OCI-LY7 (cell line): ENCODE measurements around the gene PLCL1. TPM values are rescaled to one million over a fixed set of nuclear protein-coding genes. Genes with fewer than 3 reads are reported as not detected.

ENCODE experiments used
- BruUV-seq: library from RNA; stranded (reverse); fragments of 400-500 nt; replicated peaks from 2 replicates; lab custom pipeline; 2021; lab: Mats Ljungman, UMichigan
- CTCF ChIA-PET: fragments of 300-600 bp; sonication (Branson Sonifier 250); formaldehyde crosslinking; loops from one replicate; lab custom pipeline; 2022; ENCODE audit warnings: antibody characterized with exemption; ENCODE audit not compliant: unreplicated experiment; lab: Charles Lee
- POLR2A ChIA-PET: fragments of 300-600 bp; sonication (Branson Sonifier 250); formaldehyde crosslinking; loops from one replicate; lab custom pipeline; 2022; ENCODE audit warnings: antibody characterized with exemption; lab: Charles Lee
- DNase-seq: peaks from one replicate; pipeline ENCODE4 v3.0.0-alpha.2; 2015; ENCODE audit warnings: low spot score
- H2AFZ ChIP-seq: fragments of 200-600 bp; sonication (generic), shearing (Covaris generic); 2 replicates; pipeline ENCODE4 v1.6.1; 2014; ENCODE audit warnings: mild to moderate bottlenecking, antibody characterized with exemption, low read length, moderate library complexity
- H3K27ac ChIP-seq: fragments of 200-600 bp; sonication (generic); 2 replicates; pipeline ENCODE4 v1.5.1; 2014; ENCODE audit warnings: mixed run types, low read depth, mild to moderate bottlenecking, moderate library complexity, low read length, inconsistent platforms; ENCODE audit not compliant: poor library complexity, severe bottlenecking
- H3K36me3 ChIP-seq: fragments of 200-600 bp; sonication (generic); 2 replicates; pipeline ENCODE4 v1.6.1; 2014; ENCODE audit warnings: mild to moderate bottlenecking, antibody characterized with exemption, low read length, moderate library complexity, mixed read lengths; ENCODE audit not compliant: insufficient read depth
- H3K4me1 ChIP-seq: fragments of 200-600 bp; sonication (generic); 2 replicates; pipeline ENCODE4 v1.5.1; 2014; ENCODE audit warnings: mild to moderate bottlenecking, low read length; ENCODE audit not compliant: insufficient read depth, poor library complexity, severe bottlenecking
- H3K4me2 ChIP-seq: fragments of 200-600 bp; sonication (generic); 2 replicates; pipeline ENCODE4 v1.6.1; 2014; ENCODE audit warnings: mild to moderate bottlenecking, low read length
- H3K4me3 ChIP-seq: fragments of 200-600 bp; sonication (generic); 2 replicates; pipeline ENCODE4 v1.5.1; 2014; ENCODE audit warnings: mild to moderate bottlenecking, low read depth, low read length; ENCODE audit not compliant: poor library complexity, severe bottlenecking
- H3K79me2 ChIP-seq: fragments of 200-600 bp; sonication (generic); 2 replicates; pipeline ENCODE4 v1.6.1; 2016; ENCODE audit warnings: low read depth, mild to moderate bottlenecking, low read length, moderate library complexity, mixed read lengths; ENCODE audit not compliant: insufficient read depth
- H3K9me2 ChIP-seq: fragments of 200-600 bp; sonication (generic); 2 replicates; pipeline ENCODE4 v1.6.1; 2016; ENCODE audit warnings: mild to moderate bottlenecking, low read length, mixed read lengths; ENCODE audit not compliant: insufficient read depth
- H3K9me3 ChIP-seq: fragments of 200-600 bp; sonication (generic); 2 replicates; pipeline ENCODE4 v1.6.1; 2014; ENCODE audit warnings: mild to moderate bottlenecking, mixed run types, low read length, mixed read lengths
- H4K20me1 ChIP-seq: fragments of 200-600 bp; sonication (generic); 2 replicates; pipeline ENCODE4 v1.6.1; 2014; ENCODE audit warnings: mild to moderate bottlenecking, antibody characterized with exemption, low read length, moderate library complexity, mixed read lengths; ENCODE audit not compliant: insufficient read depth
- CTCF ChIP-seq: fragments of 200-600 bp; sonication (generic); conservative IDR thresholded peaks from 2 replicates; pipeline ENCODE4 v1.5.1; 2014; ENCODE audit warnings: mild to moderate bottlenecking, antibody characterized with exemption, low read length, moderate library complexity, mixed read lengths
- EZH2phosphoT487 ChIP-seq: fragments of 200-600 bp; sonication (generic); IDR thresholded peaks from 2 replicates; pipeline ENCODE4 v1.6.1; 2018; ENCODE audit warnings: low read depth, borderline replicate concordance, mild to moderate bottlenecking, mixed run types, antibody characterized with exemption, low read length, moderate library complexity, mixed read lengths
- intact Hi-C: fragments of 100-400 bp; cut with micrococcal nuclease; formaldehyde crosslinking; loops from one replicate; pipeline ENCODE4 v1.10.0; 2022; ENCODE audit not compliant: unreplicated experiment
- total RNA-seq, 2 experiments: library from RNA; depleted of rRNA in 1 of 2; stranded (reverse); fragments of >200 nt in 1 of 2; shearing (Covaris generic) in 1 of 2; gene quantifications; 2 replicates each; pipeline ENCODE4 v1.2.3, GENCODE V29; 2014 to 2022

The PLCL1 gene
- total RNA-seq, 2 experiments from 2014 or later: 0.03 TPM; not detected in 1

GRCh38 chr2:197908990-197909776, 104.8 kb downstream of the PLCL1 start:
- intact Hi-C loops: no loop called here
- H3K4me1 ChIP-seq: no peaks in the 10 kb centered on the region
- no peaks in the 10 kb centered on the region for H3K36me3 ChIP-seq
- H2AFZ ChIP-seq: no peak overlapping the region
- DNase-seq: no peak
- no peaks in the 10 kb centered on the region for H3K9me3 ChIP-seq
- no peaks in the 10 kb centered on the region for H3K79me2 ChIP-seq
- CTCF ChIA-PET: no interaction called here
- H3K4me2 ChIP-seq: no peak overlapping the region
- no peaks in the 10 kb centered on the region for H3K9me2 ChIP-seq
- H3K4me3 ChIP-seq: no peak overlapping the region
- TF ChIP-seq CTCF (no peak), EZH2phosphoT487 (no peak)
- H4K20me1 ChIP-seq: no peaks in the 10 kb centered on the region
- BruUV-seq: no TSS peak
- H3K27ac ChIP-seq: no peak overlapping the region
- POLR2A ChIA-PET: interaction anchor here (0.5 kb wide), 1 partner anchor 122 kb away, joined by 3 read pairs; no protein-coding TSS in a partner anchor

GRCh38 chr2:197911667-197912066, 107.3 kb downstream of the PLCL1 start:
- H3K27ac ChIP-seq: no peak overlapping the region
- ChIA-PET POLR2A (no interaction called here), CTCF (no interaction called here)
- no peaks in the 10 kb centered on the region for H3K9me2 ChIP-seq
- no peaks in the 10 kb centered on the region for H3K9me3 ChIP-seq
- no peak overlapping the region for H3K4me2 ChIP-seq
- H3K4me1 ChIP-seq: no peaks in the 10 kb centered on the region
- intact Hi-C loops: no loop called here
- no peak for DNase-seq
- H3K4me3 ChIP-seq: no peak overlapping the region
- no peaks in the 10 kb centered on the region for H3K79me2 ChIP-seq
- TF ChIP-seq CTCF (no peak), EZH2phosphoT487 (no peak)
- no peaks in the 10 kb centered on the region for H3K36me3 ChIP-seq
- no TSS peak for BruUV-seq
- H4K20me1 ChIP-seq: no peaks in the 10 kb centered on the region
- H2AFZ ChIP-seq: no peak overlapping the region

- no peak overlapping the region for H3K4me3 ChIP-seq
- H4K20me1 ChIP-seq: no peaks in the 10 kb centered on the region
- intact Hi-C loops: no loop called here
- POLR2A ChIA-PET: no interaction called here
- H3K79me2 ChIP-seq: no peaks in the 10 kb centered on the region
- no peak overlapping the region for H3K27ac ChIP-seq
- no peaks in the 10 kb centered on the region for H3K36me3 ChIP-seq
- no peaks in the 10 kb centered on the region for H3K4me1 ChIP-seq
- CTCF ChIA-PET: no interaction called here
- H3K9me2 ChIP-seq: no peaks in the 10 kb centered on the region
- TF ChIP-seq EZH2phosphoT487: no peak
- TF ChIP-seq CTCF: no peak
- H2AFZ ChIP-seq: no peak overlapping the region
- no peak overlapping the region for H3K4me2 ChIP-seq
- H3K9me3 ChIP-seq: no peaks in the 10 kb centered on the region
- no peak for DNase-seq
- BruUV-seq: no TSS peak
Observed at GRCh38 chr2:197913084-197913483, 108.7 kb downstream of the PLCL1 start.
